Spleen (tissue), 11 donors: ENCODE measurements around the gene SLC6A13. TPM values are rescaled to one million over a fixed set of nuclear protein-coding genes. Genes with fewer than 3 reads are reported as not detected.

Source experiments
- DNase-seq: peaks from one replicate; pipeline ENCODE4 v3.0.0-alpha.2; 2020
- H3K27ac ChIP-seq, 8 donors: fragments of 200-600 bp; sonication (generic) in 7 of 8; 1 replicate in 4 of 8; 2 replicates in 4 of 8; pipeline versions ENCODE4 v1.5.0 to v1.8.0; 2016 to 2021; ENCODE audit warnings: inconsistent platforms in 4 of 8, mild to moderate bottlenecking in 4 of 8, moderate library complexity in 1 of 8
- H3K27me3 ChIP-seq, 7 donors: fragments of 200-600 bp; sonication (generic) in 6 of 7; replicated peaks in 1 of 7; 1 replicate in 4 of 7; 2 replicates in 3 of 7; pipeline versions ENCODE4 v1.5.0 to v1.8.0; 2016 to 2021; ENCODE audit warnings: inconsistent platforms in 3 of 7, mild to moderate bottlenecking in 1 of 7
- H3K36me3 ChIP-seq, 6 donors: fragments of 200-600 bp; sonication (generic) in 5 of 6; 1 replicate in 4 of 6; 2 replicates in 2 of 6; pipeline versions ENCODE4 v1.5.0 to v1.8.0; 2016 to 2021; ENCODE audit warnings: inconsistent platforms in 2 of 6
- H3K4me1 ChIP-seq, 6 donors: fragments of 200-600 bp; sonication (generic) in 5 of 6; 1 replicate in 3 of 6; 2 replicates in 3 of 6; pipeline versions ENCODE4 v1.5.0 to v1.8.0; 2016 to 2021; ENCODE audit warnings: inconsistent platforms in 3 of 6
- H3K4me3 ChIP-seq, 8 donors: fragments of 200-600 bp; sonication (generic) in 7 of 8; 1 replicate in 4 of 8; 2 replicates in 4 of 8; pipeline versions ENCODE4 v1.5.0 to v1.8.0; 2016 to 2021; ENCODE audit warnings: inconsistent platforms in 4 of 8, mild to moderate bottlenecking in 4 of 8, moderate library complexity in 2 of 8
- H3K9me3 ChIP-seq, 8 donors: fragments of 200-600 bp; sonication (generic) in 7 of 8; 1 replicate in 4 of 8; 2 replicates in 4 of 8; pipeline versions ENCODE4 v1.5.0 to v1.8.0; 2016 to 2021; ENCODE audit warnings: inconsistent platforms in 4 of 8
- CTCF ChIP-seq, 11 experiments: fragments of 200-600 bp in 7 of 11; fragments of 450-650 bp in 4 of 11; sonication (generic) in 4 of 11; IDR thresholded peaks in 8 of 11; conservative IDR thresholded peaks in 3 of 11; 1 replicate in 7 of 11; 2 replicates in 4 of 11; pipeline versions ENCODE4 v1.4.0 to v1.8.0; 2016 to 2021; ENCODE audit warnings: antibody characterized with exemption in 11 of 11, inconsistent platforms in 4 of 11, mild to moderate bottlenecking in 1 of 11
- POLR2A ChIP-seq, 3 donors: fragments of 450-650 bp; IDR thresholded peaks; one replicate each; pipeline ENCODE4 v1.5.1; 2017; ENCODE audit warnings: antibody characterized with exemption in 3 of 3, mild to moderate bottlenecking in 1 of 3
- POLR2AphosphoS5 ChIP-seq, 3 donors: sonication (generic); formaldehyde crosslinking; IDR thresholded peaks; one replicate each; pipeline ENCODE4 v1.5.1; 2017; ENCODE audit warnings: antibody characterized with exemption in 3 of 3
- WGBS, 5 donors: extraction: QIAGEN DNeasy Blood & Tissue Kit in 3 of 5; methylation state at CpG; one replicate each; pipeline versions ENCODE4 v1.1.5 to v1.1.7; 2013 to 2018; 5-methylcytosine and 5-hydroxymethylcytosine counted together
- intact Hi-C: fragments of 100-400 bp; cut with DNase I; formaldehyde crosslinking; loops from one replicate; pipeline ENCODE4 v1.15.0; 2023; ENCODE audit warnings: low total_unique reads
- polyA plus RNA-seq, 3 donors: library from polyadenylated mRNA; stranded (reverse); fragments of 200-250 nt; gene quantifications; one replicate each; pipeline ENCODE4 v1.2.1, GENCODE V29; 2013
- total RNA-seq, 7 donors: library from RNA; depleted of rRNA in 3 of 7; stranded (reverse); fragments of >200 nt in 3 of 7; fragmentation: NEBNext Ultra II Directional in 4 of 7; extraction: Animal tissue kit (Norgen Biotek cat#: 25700) in 4 of 7; gene quantifications; one replicate each; pipeline versions ENCODE4 v1.1.0 to v1.2.1, GENCODE V29; 2016 to 2021
- donor health status: healthy with polysubstance abuse.
- donor health status: DM: no; HTN: no; CAD: no; lungs with moderate emphysema.
- donor health status: DM: no; HTN: no; CAD: no.
- donor health status: Bipolar disorder and iron deficiency.
- donor health status: healthy.
- donor health status: DM: no; HTN: no; CAD: no.
- donor health status: DM: yes; HTN: yes; CAD: no.

SLC6A13 gene
- total and polyA plus RNA-seq, 10 donors, result 0.22 to 1.7 (median 0.30) TPM; not detected in 5

GRCh38 chr12:242496-242895 is 20.1 kb downstream of the SLC6A13 start:
- no peak for DNase-seq
- WGBS, 5 donors, result 86 to 94% (median 92%) methylated on average over 15 of the region's 15 CpGs
- TF ChIP-seq POLR2AphosphoS5 (IDR thresholded peaks at IDR 0.05) (no peak), POLR2A (IDR thresholded peaks at IDR 0.05) (no peak), CTCF (IDR thresholded peaks at IDR 0.05 in 8 of 11, conservative IDR thresholded peaks at IDR 0.05 in 3 of 11) (no peak)
- Histone ChIP-seq H3K36me3 (no peaks in the 10 kb centered on the region), H3K27ac (no peak overlapping the region), H3K9me3 (peaks cover 0 to 20% (median 17%) of the 10 kb centered on the region in 8 donors), H3K4me1 (no peaks in the 10 kb centered on the region), H3K27me3 (peaks cover 0 to 33% (median 0%) of the 10 kb centered on the region in 7 donors), H3K4me3 (no peak overlapping the region)
- intact Hi-C loops, result no loop called here

- 93 to 98% (median 94%) methylated on average over 9 of the region's 9 CpGs for WGBS, 5 donors
- intact Hi-C loops, result no loop called here
- H3K9me3 ChIP-seq, result peaks cover 0 to 20% (median 13%) of the 10 kb centered on the region in 8 donors
Observed at GRCh38 chr12:241266-241665, 21.4 kb downstream of the SLC6A13 start.

GRCh38 chr12:240566-240965 is 22.1 kb downstream of the SLC6A13 start:
- 86 to 92% (median 88%) methylated on average over 9 of the region's 9 CpGs for WGBS, 5 donors

More at GRCh38 chr12:241266-241665, 21.4 kb downstream of the SLC6A13 start:
- DNase-seq, result no peak
- H3K4me1 ChIP-seq, result no peaks in the 10 kb centered on the region
- no peak overlapping the region for H3K27ac ChIP-seq
- TF ChIP-seq POLR2A (IDR thresholded peaks at IDR 0.05) (no peak), POLR2AphosphoS5 (IDR thresholded peaks at IDR 0.05) (no peak), CTCF (IDR thresholded peaks at IDR 0.05 in 8 of 11, conservative IDR thresholded peaks at IDR 0.05 in 3 of 11) (no peak)
- H3K36me3 ChIP-seq, result no peaks in the 10 kb centered on the region
- peaks cover 0 to 41% (median 0%) of the 10 kb centered on the region in 7 donors for H3K27me3 ChIP-seq
- no peak overlapping the region for H3K4me3 ChIP-seq

More at GRCh38 chr12:240566-240965, 22.1 kb downstream of the SLC6A13 start:
- DNase-seq, result no peak
- Histone ChIP-seq H3K27ac (no peak overlapping the region), H3K4me3 (no peak overlapping the region), H3K36me3 (no peaks in the 10 kb centered on the region), H3K9me3 (peaks cover 4 to 20% (median 15%) of the 10 kb centered on the region in 8 donors), H3K4me1 (no peaks in the 10 kb centered on the region), H3K27me3 (peaks cover 0 to 41% (median 0%) of the 10 kb centered on the region in 7 donors)
- TF ChIP-seq CTCF (IDR thresholded peaks at IDR 0.05 in 8 of 11, conservative IDR thresholded peaks at IDR 0.05 in 3 of 11) (no peak), POLR2AphosphoS5 (IDR thresholded peaks at IDR 0.05) (no peak), POLR2A (IDR thresholded peaks at IDR 0.05) (no peak)
- intact Hi-C loops, result no loop called here
